GM12878 (cell line): ENCODE data around the gene ARL15. TPM values are rescaled to one million over a fixed set of nuclear protein-coding genes. Genes with fewer than 3 reads are reported as not detected.

ENCODE experiments used
- ATAC-seq: fragments of 200-7000 bp; cut with Tn5 transposase; 3 replicates; pipeline ENCODE4 v1.9.1; 2020; ENCODE audit warnings: mild to moderate bottlenecking, moderate library complexity
- BruUV-seq: library from RNA; stranded (reverse); fragments of 400-500 nt; replicated peaks from 2 replicates; lab custom pipeline; 2021; lab: Mats Ljungman, UMichigan
- CTCF ChIA-PET: fragments of 300-600 bp; sonication (Branson Sonifier 250); formaldehyde crosslinking; extraction: SDS; loops from one replicate; lab custom pipeline; 2021; ENCODE audit warnings: inconsistent platforms; lab: Yijun Ruan, JAX
- POLR2A ChIA-PET: fragments of 350-600 bp; formaldehyde crosslinking; extraction: SDS; loops from one replicate; lab custom pipeline; 2021; ENCODE audit warnings: inconsistent platforms; lab: Charles Lee
- RAD21 ChIA-PET: fragments of 300-600 bp; sonication (Branson Sonifier 250); formaldehyde crosslinking; loops from one replicate; lab custom pipeline; 2023; ENCODE audit warnings: antibody characterized with exemption; ENCODE audit not compliant: unreplicated experiment; lab: Charles Lee
- SMC1A ChIA-PET: fragments of 300-600 bp; sonication (Branson Sonifier 250); formaldehyde crosslinking; loops from one replicate; lab custom pipeline; 2023; ENCODE audit not compliant: unreplicated experiment, uncharacterized antibody; lab: Charles Lee
- DNase-seq: peaks from one replicate; pipeline ENCODE4 v3.0.0-alpha.2; 2011; ENCODE audit warnings: low read depth, low spot score
- FAIRE-seq: peaks from 3 replicates; lab custom pipeline; 2011; peaks lifted over from hg19 to GRCh38; lab: Jason Lieb, UNC
- H2AFZ ChIP-seq: 2 replicates; pipeline ENCODE4 v1.6.0; 2011; ENCODE audit warnings: low read depth, low read length, control low read depth; ENCODE audit not compliant: control insufficient read depth
- H3K27ac ChIP-seq: 2 replicates; pipeline ENCODE4 v1.5.1; 2011; ENCODE audit warnings: control low read depth; ENCODE audit not compliant: control insufficient read depth, insufficient read depth
- H3K27me3 ChIP-seq, 2 experiments: replicated peaks in 1 of 2; 2 replicates each; pipeline versions ENCODE4 v1.6.0 to v1.6.1; 2011; ENCODE audit warnings: low read length in 1 of 2; ENCODE audit not compliant: control insufficient read depth in 2 of 2, insufficient read depth in 2 of 2
- H3K36me3 ChIP-seq, 2 experiments: 2 replicates each; pipeline ENCODE4 v1.5.1; 2011; ENCODE audit warnings: low read length in 1 of 2; ENCODE audit not compliant: control insufficient read depth in 2 of 2, insufficient read depth in 2 of 2
- H3K4me1 ChIP-seq: 2 replicates; pipeline ENCODE4 v1.6.1; 2011; ENCODE audit warnings: mild to moderate bottlenecking, low read length, moderate library complexity, mixed read lengths; ENCODE audit not compliant: control insufficient read depth, insufficient read depth
- H3K4me2 ChIP-seq: 2 replicates; pipeline ENCODE4 v1.6.0; 2011; ENCODE audit warnings: control low read depth; ENCODE audit not compliant: control insufficient read depth, insufficient read depth
- H3K4me3 ChIP-seq: fragments of 200-600 bp; sonication (generic); 2 replicates; pipeline ENCODE4 v1.5.1; 2016
- H3K79me2 ChIP-seq: 2 replicates; pipeline ENCODE4 v1.6.0; 2011; ENCODE audit warnings: low read length; ENCODE audit not compliant: control insufficient read depth, insufficient read depth
- H3K9ac ChIP-seq: 2 replicates; pipeline ENCODE4 v1.8.0; 2011; ENCODE audit warnings: low read length, control low read depth, mixed read lengths; ENCODE audit not compliant: control insufficient read depth, insufficient read depth
- H3K9me3 ChIP-seq: replicated peaks from 3 replicates; pipeline ENCODE4 v1.5.1; 2011; ENCODE audit warnings: mild to moderate bottlenecking, low read length; ENCODE audit not compliant: control insufficient read depth, insufficient read depth
- H4K20me1 ChIP-seq: 2 replicates; pipeline ENCODE4 v1.6.0; 2011; ENCODE audit not compliant: control insufficient read depth, insufficient read depth
- BHLHE40 ChIP-seq, 2 experiments: fragments of 450-650 bp in 1 of 2; IDR thresholded peaks; 2 replicates each; pipeline ENCODE4 v1.6.1; 2011 to 2017; ENCODE audit warnings: low read depth in 2 of 2, borderline replicate concordance in 1 of 2, improper control_type of control experiment in 1 of 2, low read length in 1 of 2, mild to moderate bottlenecking in 1 of 2
- CBFB ChIP-seq: IDR thresholded peaks from 2 replicates; pipeline ENCODE4 v1.6.1; 2016; ENCODE audit warnings: antibody characterized with exemption, low read depth
- HDAC6 ChIP-seq: fragments of 200-600 bp; sonication (generic); IDR thresholded peaks from one replicate; pipeline ENCODE4 v1.8.0; 2017; ENCODE audit warnings: antibody characterized with exemption; ENCODE audit not compliant: unreplicated experiment
- RUNX3 ChIP-seq: IDR thresholded peaks from 2 replicates; pipeline ENCODE4 v1.6.1; 2012; ENCODE audit warnings: low read length, inconsistent platforms
- ZBTB11 ChIP-seq: fragments of 450-650 bp; formaldehyde crosslinking; IDR thresholded peaks from 2 replicates; pipeline ENCODE4 v1.5.0; 2022; ENCODE audit warnings: mild to moderate bottlenecking, missing genetic modification characterization
- WGBS: methylation state at CpG from one replicate; pipeline ENCODE4 v1.1.6; 2016; ENCODE audit warnings: low lambda C conversion rate; ENCODE audit not compliant: insufficient replicate concordance, insufficient coverage; ENCODE audit errors: missing lambda C conversion rate; 5-methylcytosine and 5-hydroxymethylcytosine counted together
- in situ Hi-C: fragments of 300-500 bp; cut with MboI; formaldehyde crosslinking; loops from 9 replicates; pipeline ENCODE4 v1.14.3; 2018; ENCODE audit warnings: mixed read lengths
- intact Hi-C: fragments of 100-400 bp; cut with micrococcal nuclease; formaldehyde crosslinking; loops from one replicate; pipeline ENCODE4 v1.14.2; 2022; ENCODE audit not compliant: unreplicated experiment
- polyA plus RNA-seq, 11 experiments: library from polyadenylated mRNA; depleted of rRNA in 4 of 11; unstranded in 6 of 11; stranded (reverse) in 5 of 11; fragments of >200 nt; fragmentation: Nextera tagmentation in 4 of 11; fragmentation: Illumina TruSeq in 1 of 11; extraction: Ambion mirVana in 4 of 11; extraction: Trizol in 1 of 11; gene quantifications; 1 replicate in 1 of 11; 2 replicates in 10 of 11; pipeline versions ENCODE4 v1.2.1 to v1.2.3, GENCODE V29; 2011 to 2016; ENCODE audit warnings: inconsistent platforms in 2 of 11, missing spikeins in 2 of 11, low read depth in 1 of 11
- total RNA-seq, 4 experiments: library from RNA; depleted of rRNA in 3 of 4; stranded (reverse); fragments of >200 nt in 3 of 4; fragmentation: Illumina TruSeq in 1 of 4; extraction: Trizol in 1 of 4; gene quantifications; 2 replicates each; pipeline versions ENCODE4 v1.2.1 to v1.2.3, GENCODE V29; 2013 to 2021
- TF ChIP-seq, protein P1 (sequence below): fragments of 450-650 bp; IDR thresholded peaks from 2 replicates; pipeline ENCODE4 v1.6.1; 2016; ENCODE audit warnings: mild to moderate bottlenecking, moderate library complexity, borderline replicate concordance

Gene ARL15
- total and polyA plus RNA-seq, 10 of the 15 experiments (the other 5 are each of a cell fraction or from before 2014, with no cell fraction given), result 3.6 to 11.0 (median 7.7) TPM

DNA sequence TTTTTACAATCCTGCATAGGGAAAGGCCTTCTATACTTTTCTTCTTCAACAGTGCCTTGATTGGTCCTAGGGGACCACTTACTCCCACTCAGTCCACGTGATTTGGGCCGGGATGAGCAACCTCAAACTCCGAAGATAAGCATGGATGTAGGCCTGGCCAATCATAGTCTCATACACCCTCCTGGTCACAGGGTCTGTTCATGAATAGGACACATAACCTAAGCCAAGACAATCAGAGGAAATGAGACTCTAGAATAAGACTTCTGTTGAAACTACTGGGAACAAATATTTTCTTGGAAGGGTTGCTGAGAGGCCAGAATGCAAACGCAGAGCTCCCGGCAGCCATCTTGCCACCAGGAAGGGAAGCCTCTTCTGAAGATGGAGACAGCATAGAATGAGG is 68.1 kb downstream of the ARL15 start:
- ChIA-PET RAD21 (no interaction called here), SMC1A (interaction anchor here (2.1 kb wide), 1 partner anchor 8 kb away, joined by 6 read pairs; no protein-coding TSS in a partner anchor), POLR2A (no interaction called here), CTCF (no interaction called here)
- no peak for TF ChIP-seq BHLHE40 (IDR thresholded peaks at IDR 0.05; ENCODE audit: borderline replicate concordance in 1 of 2, low read depth in 2 of 2, low read length in 1 of 2)
- TF ChIP-seq CBFB, result no peak
- TF ChIP-seq HDAC6, result no peak
- no peak for TF ChIP-seq ZBTB11 (CRISPR knock-in tag)
- no peak for TF ChIP-seq RUNX3
- TF ChIP-seq, protein P1, sequence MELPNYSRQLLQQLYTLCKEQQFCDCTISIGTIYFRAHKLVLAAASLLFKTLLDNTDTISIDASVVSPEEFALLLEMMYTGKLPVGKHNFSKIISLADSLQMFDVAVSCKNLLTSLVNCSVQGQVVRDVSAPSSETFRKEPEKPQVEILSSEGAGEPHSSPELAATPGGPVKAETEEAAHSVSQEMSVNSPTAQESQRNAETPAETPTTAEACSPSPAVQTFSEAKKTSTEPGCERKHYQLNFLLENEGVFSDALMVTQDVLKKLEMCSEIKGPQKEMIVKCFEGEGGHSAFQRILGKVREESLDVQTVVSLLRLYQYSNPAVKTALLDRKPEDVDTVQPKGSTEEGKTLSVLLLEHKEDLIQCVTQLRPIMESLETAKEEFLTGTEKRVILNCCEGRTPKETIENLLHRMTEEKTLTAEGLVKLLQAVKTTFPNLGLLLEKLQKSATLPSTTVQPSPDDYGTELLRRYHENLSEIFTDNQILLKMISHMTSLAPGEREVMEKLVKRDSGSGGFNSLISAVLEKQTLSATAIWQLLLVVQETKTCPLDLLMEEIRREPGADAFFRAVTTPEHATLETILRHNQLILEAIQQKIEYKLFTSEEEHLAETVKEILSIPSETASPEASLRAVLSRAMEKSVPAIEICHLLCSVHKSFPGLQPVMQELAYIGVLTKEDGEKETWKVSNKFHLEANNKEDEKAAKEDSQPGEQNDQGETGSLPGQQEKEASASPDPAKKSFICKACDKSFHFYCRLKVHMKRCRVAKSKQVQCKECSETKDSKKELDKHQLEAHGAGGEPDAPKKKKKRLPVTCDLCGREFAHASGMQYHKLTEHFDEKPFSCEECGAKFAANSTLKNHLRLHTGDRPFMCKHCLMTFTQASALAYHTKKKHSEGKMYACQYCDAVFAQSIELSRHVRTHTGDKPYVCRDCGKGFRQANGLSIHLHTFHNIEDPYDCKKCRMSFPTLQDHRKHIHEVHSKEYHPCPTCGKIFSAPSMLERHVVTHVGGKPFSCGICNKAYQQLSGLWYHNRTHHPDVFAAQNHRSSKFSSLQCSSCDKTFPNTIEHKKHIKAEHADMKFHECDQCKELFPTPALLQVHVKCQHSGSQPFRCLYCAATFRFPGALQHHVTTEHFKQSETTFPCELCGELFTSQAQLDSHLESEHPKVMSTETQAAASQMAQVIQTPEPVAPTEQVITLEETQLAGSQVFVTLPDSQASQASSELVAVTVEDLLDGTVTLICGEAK, result no peak
- no peak overlapping the region for H3K4me2 ChIP-seq
- no peak overlapping the region for H3K27ac ChIP-seq
- no peak overlapping the region for H2AFZ ChIP-seq
- in situ Hi-C loops, result no loop called here
- no peaks in the 10 kb centered on the region for H3K27me3 ChIP-seq
- no peaks in the 10 kb centered on the region for H3K9me3 ChIP-seq
- H3K9ac ChIP-seq, result no peak overlapping the region
- WGBS, result 46% methylated on average over 5 of the region's 5 CpGs
- H3K4me1 ChIP-seq, result no peaks in the 10 kb centered on the region
- H3K79me2 ChIP-seq, result no peaks in the 10 kb centered on the region
- FAIRE-seq (no peak), ATAC-seq (no peak), DNase-seq (no peak)
- no peaks in the 10 kb centered on the region for H4K20me1 ChIP-seq
- no peak overlapping the region for H3K4me3 ChIP-seq
- no TSS peak for BruUV-seq
- no peaks in the 10 kb centered on the region for H3K36me3 ChIP-seq
- intact Hi-C loops, result loop anchor here (10.0 kb wide), 1 partner anchor 623 kb away; no protein-coding TSS in a partner anchor
